Amygdala (tissue), 56 donors: ENCODE results near the gene LRRC8E.

Experiments used
- DNase-seq, 56 donors: peaks; one replicate each; lab custom pipeline; 2025; lab: John Stamatoyannopoulos, UW

The LRRC8E gene

DNA sequence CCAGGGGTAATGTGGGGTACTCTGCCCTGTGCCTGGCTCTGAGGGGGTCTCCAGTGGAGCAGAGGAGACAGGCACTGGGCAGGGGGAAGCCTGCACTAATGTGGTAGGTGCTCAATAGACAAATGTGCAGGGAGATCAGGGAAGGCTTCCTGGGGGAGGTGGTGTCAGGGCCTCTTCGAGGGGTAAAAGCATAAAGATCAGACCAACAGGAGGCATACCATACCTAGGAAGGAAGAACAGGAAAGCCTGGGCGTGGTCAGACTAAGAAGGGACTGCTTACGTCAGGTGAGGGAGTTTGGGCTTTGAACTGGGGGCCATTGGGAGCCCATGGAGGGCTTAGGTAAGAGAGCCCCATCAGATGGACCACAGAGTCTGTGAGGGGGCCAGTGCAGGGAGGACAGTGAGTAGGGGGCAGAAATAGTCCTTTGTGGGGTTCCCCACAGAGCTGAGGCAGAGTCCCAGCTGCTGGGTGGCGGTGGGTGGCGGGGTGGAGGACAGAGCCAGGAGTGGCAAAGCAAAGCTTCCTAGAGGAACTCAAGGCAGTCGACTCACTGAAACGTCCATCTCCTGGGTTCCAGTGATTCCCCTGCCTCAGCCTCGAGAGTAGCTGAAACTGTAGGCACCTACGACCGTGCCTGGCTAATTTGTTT is 22.9 kb upstream of the LRRC8E start:
- DNase-seq, result no peak

DNA sequence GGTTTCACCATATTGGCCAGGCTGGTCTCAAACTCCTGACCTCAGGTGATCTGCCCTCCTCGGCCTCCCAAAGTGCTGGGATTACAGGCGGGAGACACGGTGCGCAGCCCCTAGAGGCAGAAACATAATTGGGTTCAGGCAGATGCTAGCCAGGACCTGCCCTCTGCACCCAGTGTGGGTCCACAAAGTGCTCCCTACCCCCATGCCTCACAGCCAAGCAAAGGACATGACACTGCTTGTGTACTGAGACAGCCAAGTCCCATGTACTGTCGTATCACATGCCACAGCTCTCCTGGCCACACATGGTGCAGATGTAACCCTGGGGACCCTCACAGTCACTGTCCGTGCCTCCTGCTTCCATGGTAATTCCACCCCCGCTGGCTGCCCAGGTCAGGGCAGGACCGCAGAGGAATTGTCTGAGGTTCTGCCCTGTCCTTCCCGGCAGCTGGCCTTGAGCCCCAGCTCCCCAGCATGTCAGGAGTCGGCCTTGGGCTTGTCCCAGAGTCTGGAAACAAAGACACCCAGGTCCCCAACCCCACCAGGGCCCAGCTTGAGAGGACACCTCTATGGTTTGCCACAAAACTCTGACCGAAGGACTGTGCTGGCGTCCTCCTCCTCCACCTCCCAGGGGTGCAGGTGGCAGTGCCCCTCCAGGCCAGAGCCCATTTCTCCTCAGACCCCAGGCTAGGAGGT is 21.8 kb upstream of the LRRC8E start:
- no peak for DNase-seq

DNA sequence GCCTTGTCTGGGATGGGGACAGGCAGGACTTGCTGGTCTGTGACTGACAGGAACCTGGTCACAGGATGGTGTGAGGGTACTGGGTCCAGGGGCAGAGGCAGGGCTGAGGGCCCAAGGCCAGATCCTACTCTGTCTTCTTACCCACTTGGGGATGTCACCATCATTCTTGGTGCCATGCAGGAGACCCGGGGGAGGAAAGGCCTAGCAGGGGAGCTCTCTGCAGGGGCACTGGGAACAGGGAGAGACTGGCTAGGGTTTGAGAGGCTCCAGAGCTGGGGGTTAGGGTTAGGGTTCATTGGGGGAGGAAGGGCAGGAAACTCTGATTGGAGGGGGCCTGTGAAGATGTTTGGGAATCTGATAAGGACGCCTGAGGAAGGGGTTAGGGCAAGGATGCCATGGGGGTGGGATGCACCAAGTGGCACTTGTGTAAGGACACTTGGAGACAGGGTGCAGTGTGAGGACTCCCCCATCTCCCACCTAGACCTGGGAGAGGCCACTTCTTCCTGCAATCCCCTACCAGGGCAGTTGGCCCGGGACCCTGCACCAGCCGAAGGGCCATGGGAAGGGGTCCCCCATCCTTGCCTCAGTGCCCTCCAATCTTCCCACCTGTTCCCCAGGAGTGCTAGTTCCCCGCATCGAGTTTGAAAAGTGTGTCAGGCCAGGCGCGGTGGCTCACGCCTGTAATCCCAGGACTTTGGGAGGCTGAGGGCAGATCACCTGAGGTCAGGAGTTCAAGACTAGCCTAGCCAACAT is 21.0 kb upstream of the LRRC8E start:
- no peak for DNase-seq

DNA sequence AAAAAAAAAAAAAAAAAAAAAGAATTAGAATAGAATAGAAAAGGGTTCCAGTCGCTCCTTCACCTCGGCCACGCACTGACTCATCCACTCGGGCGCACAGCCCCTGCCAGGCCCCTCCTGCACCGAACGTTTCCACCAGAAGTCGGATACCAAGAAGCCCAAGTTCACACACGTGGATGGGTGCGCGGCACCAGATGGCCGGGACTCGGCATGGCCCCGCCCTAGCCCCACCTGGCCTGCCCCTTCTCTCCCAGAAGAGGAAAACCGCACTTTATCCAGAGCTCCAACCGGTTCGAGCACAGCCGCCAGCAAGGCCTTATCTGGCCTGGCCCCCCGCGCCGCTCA is 20.0 kb upstream of the LRRC8E start:
- DNase-seq, result no peak

DNA sequence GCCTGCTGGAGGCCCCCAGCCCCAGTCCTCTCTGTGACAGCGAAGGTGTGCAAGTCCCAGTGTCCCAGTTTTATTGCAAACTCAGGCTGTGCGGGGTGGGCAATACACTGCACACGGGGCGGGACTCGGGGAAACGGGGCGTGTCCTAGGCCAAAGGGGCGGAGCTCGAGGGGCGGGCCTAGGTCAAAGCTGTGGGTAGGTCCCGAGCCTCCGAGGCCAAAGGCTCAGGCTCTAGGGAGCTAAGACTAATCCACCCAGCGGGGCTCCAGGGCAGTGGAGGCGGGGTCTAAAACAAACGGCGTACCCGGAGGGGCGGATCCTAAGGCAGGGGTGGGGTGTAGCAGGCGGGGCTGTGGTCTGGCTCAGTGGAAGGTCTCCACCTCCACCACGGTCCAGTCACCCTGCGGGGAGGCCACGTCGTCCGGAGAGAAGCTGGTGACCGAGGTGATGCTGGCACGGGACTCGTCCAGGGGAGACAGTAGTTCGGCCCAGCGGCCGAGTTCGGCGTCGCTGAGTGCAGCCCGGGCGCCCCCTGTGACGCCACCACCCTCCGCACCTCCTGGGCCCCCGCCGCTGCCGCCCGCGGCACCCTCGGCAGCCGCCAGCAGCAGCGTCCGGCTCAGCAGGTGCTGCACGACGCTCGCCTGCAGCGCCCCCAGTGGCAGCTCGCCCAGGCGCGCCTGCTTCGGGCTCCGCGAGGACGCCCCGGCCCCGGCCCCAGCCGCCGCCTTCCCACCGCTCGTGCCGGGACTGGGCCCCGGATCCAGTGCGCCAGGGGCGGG is 19.4 kb upstream of the LRRC8E start:
- peak in 31 of 56 donors; percentile 18 to 81 (median 49) for DNase-seq

DNA sequence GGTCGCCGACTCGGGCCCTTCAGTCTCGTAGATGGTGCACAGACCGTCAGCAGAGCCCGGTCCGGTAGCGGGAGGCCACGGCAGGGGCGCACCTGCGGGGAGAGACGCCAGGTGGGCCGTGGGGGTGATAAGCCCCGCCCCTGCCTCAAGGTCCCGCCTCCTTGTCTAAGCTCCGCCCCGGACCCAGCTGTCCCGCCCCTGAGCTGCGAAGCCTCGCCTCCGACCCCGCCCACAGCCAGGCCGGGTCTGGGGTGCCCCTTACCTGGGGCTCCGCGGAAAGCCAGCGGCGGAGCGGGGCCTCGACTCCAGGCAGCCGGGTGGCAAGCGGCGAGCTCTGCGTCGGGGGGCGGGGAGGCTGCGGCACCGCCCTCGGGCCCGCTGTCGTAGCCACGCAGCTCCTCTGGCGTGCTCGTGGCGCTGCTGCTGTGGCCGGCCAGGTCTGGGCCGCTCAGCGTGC is 18.8 kb upstream of the LRRC8E start:
- DNase-seq, result peak in 29 of 56 donors; percentile 23 to 70 (median 45)

DNA sequence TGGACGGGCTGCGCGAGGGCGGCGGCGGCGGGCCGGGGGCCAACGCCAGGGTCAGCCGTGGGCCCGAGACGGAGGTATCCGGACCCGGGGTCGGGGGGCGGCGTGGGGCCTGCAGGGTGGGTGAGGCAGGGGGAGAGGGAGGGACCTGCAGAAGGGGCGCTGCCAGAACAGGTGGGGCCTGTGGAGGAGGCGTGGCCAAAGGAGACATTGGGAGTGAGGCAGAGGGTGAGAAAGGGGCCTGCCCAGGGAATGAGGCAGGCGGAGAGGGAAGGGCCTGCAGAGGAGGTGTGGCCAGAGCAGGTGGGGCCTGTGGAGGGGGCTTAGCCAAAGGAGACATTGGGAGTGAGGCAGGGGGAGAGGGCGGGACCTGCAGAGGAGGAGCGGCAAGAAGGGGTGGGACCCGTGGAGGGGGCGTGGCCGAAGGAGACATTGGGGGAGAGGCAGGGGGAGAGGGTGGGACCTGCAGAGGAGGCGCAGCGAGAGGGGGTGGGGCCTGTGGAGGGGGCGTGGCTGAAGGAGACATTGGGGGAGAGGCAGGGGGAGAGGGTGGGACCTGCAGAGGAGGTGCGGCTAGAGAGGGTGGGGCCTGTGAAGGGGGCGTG is 18.3 kb upstream of the LRRC8E start:
- DNase-seq, result peak in 18 of 56 donors; percentile 19 to 84 (median 44)

DNA sequence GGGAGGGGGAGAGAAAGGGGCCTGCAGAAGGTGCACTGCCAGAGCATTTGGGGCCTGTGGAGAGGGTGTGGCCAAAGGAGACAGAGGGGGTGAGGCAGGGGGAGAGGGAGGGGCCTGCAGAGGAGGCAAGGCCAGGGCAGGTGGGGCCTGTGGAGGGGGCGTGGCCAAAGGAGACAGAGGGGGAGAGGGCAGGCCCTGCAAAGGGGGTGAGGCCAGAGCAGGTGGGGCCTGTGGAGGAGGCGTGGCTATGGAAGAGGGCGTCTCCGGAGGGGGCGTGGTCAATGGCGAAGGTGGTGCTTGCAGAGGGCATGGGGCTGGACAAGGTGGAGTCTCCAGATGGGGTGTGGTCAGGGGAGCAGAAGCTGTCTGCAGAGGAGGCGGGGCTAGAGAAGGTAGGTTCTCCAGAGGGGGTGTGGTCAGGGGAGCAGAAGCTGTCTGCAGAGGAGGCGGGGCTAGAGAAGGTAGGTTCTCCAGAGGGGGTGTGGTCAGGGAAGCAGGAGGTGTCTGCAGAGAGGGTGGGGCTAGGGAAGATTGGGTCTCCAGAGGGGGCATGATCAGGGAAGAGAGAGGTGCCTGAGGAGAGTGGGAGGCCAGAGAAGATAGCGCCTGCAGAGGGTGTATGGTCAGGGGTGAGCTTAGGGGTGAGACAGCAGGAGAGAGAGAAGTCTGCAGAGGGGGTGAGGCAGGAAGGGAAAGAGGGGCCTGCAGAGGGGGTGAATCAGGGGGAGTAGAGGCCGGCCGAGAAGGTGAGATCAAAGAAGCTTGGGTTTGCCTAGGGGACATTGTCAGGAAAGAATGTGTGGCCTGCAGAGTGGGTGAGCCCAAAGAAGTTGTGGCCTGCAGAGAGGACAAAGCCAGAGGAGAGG is 17.5 kb upstream of the LRRC8E start:
- DNase-seq, result peak in 31 of 56 donors; percentile 15 to 84 (median 40)

DNA sequence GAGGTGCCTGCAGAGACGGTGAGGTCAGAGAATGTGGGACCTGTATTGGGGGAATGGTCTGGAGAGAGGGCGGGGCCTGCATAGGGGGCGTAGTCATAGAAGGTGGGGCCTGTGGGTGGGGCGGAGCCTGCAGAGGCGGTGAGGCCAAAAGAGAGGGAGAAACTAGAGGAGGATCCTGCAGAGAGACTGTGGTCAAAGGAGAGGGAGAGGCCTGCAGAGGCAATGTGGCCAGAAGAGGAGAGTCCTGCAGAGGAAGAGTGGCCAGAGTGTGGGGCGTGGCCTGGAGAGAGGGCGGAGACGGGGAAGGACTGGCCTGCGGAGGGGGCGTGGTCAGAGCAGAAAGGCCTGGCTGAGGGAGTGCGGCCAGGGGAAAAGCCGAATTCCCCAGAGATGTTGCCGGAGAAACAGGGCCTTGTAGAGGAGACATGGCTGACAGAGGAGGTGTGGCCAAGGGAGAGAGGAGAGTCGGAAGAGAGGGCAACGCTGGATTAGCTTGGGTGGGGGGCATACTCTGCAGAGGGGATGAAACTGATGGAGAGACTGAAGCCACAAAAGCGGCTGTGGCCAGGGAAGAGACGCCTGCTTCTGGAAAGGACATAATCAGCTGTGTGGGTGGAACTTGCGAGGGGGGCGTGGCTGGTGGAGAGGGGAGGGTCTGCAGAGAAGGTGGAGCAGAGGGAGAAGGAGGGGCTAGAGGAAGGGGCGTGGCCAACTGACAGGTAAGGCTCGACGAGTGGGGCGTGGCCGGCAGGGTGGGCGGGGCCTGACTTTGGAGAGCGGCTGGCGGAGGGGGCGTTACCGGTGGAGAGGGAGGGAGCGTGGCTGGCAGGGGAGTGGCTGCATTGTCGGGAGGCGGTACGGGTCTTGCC is 16.6 kb upstream of the LRRC8E start:
- peak in 47 of 56 donors; percentile 10 to 88 (median 50) for DNase-seq

DNA sequence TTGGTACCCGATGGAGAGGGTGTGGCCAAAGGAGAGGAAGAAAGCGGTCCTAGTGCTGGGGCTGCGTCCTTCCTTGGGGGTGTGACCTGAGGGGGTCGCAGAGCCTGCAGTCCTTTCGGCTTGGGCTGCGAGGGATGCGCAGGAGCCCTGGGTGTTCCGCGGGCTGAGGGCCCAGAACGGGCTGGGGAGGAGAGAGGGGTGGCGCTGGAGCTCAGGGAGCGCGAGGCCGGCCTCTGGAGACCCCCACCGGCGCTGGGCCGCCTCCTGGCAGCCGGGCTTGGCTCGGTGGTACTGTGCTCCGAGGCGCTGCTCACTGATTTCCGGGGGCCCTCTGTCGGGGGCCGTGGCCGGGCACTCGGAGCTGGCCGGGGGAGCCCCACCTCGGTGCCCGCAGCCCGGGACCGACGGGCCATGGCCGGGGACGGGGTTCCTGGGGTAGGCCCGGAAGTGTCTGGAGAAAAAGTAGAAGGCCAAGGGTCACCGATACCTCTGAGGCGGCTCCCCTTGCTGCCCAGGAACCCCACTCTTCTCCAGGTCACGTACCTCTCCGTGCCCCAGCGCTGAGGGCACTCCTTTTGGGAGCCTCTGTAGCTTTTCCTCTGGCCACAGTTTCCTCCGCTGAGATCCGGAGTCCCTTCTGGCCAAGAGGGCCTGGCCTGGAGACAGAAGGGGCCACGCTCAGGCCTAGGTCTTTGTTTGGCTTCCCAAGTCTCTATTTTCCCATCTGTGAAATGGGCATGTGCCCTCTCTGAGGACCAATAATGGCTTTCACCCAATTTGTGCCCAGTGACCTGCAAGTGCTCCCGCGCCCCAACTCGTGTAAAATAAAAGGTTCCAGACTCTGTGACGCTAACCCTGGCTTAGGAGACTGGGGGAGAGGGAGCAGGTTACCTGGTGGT is 15.8 kb upstream of the LRRC8E start:
- no peak for DNase-seq

DNA sequence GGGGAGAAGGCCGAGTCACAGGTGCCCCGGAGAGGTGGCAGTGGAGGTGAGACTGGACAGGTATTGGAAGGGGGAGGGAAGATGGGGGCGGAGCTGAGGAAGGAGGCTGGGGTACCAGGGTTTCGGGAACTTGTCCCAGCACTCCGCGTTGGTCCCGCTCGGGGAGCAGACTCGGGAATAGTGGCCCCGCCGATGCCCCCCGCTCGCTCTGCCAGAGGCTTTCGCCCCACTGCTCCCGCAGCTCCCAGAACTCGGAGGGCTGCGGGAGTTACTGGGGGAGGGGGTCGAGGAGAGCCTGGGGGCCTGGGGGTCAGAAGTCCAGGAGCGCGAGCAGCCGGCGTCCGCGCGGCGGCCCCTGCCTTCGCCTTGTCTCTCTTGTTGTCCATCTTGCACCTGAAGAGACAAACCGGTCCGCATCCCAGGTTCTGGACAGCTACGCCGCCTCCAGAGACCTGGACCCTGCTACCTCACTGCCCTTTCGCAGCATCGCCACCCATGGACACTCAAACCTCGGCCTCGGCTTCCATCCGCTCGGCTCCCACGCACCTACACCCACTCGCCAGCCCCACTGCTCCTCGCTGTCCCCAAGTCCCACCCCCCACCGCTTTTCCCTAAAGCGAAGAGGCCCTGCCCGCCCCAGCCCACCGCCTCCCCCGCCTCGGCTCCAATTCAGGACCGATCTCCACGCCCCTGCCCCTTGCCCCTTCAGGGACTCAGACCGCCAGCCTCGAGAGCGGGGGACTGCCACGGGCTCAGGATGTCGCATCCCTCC is 14.8 kb upstream of the LRRC8E start:
- DNase-seq, result peak in 2 of 56 donors; percentile 23 to 27

DNA sequence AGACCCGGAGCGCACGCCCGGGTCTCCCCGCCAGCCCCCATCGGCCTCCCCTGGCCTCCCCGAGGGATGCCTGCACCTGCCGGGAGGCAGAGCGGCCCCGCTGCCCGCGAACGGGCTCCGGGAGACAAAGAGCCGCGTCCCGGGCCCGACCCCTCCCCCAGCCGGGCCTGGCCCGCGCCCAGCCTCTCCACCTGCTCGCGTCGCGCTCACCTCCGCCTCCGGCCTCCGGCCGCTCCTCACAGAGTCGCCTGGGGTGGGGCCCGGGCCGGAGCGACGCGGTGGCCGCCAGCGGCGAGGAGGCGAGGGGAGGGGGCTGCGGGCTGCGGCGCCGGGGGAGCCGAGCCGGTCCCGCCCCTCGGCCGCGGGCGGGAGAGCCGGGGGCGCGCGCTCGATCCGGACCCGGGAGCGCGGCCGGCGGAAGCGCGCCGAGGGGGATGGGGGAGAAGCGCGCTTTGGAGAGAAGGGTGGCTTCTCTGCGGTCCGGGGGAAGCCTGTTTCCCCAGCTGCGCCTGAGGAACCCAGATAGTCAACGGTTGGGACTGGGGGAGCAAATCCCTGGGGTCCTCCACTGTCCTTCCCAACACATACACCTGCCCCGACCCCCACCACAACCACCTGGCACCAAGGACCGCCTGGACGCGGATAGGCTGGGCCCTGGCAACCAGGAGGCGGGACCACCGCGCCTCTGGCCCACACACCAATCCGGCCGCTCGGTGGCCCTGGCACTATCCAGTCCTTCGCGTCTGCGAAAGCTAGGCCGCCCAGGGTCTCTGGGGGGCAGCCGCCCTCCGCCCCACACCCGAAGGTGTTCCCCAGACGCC is 14.0 kb upstream of the LRRC8E start, which contains the start of gene PRR36:
Gene PRR36, minus strand, starts transcription at position 315 of the 821 bp plus-strand sequence. CDS start 701 bp downstream, outside the sequence.
- peak in 46 of 56 donors; percentile 18 to 76 (median 51) for DNase-seq

DNA sequence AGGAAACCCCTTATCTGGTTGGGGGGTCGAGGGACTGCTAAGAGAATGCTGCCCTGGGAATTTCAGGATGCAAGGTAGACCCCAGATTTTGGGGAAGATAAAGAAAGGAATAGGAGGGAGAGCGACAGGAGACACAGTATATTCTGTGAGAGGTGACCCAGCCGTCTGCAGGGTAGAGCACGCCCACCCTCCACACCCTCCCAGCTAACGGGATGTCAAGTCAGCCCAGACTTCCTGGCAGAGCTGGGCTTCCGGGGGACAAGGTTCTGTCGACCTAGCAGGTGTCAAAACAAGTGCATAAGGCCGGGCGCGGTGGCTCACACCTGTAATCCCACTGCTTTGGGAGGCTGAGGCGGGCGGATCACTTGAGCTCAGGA is 13.4 kb upstream of the LRRC8E start:
- no peak for DNase-seq

DNA sequence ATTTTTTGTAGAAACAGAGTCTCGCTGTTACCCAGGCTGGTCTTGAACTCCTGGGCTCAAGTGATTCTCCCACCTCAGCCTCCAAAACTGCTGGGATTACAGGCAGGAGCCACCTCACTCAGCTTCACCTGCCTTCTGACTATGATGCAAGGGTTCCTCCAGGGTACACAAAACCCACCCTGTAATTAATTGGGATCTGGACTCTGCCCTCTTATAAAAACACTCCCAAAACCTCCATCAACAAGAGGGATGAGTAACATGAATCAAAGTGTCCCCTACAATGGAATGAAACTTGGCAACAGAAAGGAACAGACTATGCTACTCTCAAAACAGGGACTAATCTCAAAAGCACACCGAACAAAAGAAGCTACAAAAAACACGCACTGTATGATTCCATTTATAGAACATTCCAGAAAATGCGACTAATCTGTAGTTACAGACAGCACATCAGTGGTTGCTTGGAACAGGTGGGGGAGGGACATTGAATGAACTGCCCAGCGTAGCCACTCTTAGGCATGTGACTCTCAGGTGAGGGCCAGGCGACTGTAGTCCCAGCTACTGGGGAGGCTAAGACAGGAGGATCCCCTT is 11.0 kb upstream of the LRRC8E start:
- DNase-seq, result no peak
